ENCODE results near the gene NDUFS6. TPM values are rescaled to one million over a fixed set of nuclear protein-coding genes. Genes with fewer than 3 reads are reported as not detected.

The NDUFS6 gene
- total RNA-seq, 4 donors from 2014 or later, result 54.7 to 66.4 (median 55.7) TPM

DNA sequence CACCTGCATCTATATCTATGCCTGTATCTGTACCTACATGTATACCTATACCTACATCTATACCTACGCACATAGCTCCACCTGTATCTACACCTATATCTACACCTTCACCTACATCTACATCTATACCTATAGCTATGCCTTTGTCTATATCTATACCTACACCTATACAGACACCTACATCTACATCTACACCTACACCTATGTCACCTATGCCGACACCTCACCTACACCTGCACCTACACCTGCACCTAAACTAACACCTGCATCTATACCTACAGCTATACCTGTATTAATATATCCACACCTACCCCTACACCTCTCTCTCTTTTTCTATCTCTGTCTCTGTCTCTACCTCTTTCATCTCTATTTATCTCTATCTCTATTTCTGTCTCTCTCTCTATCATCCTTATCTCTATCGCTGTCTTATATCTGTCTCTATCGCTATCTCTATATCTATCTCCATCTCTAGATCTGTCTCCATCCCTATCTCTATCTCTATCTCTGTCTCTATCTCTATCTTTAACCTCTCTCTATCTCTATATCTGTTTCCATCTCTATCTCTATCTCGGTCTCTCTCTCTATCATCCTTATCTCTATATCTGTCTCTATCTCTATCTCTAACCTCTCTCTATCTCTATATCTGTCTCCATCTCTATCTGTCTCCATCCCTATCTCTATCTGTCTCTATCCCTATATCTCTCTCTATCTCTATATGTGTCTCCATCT is 43.7 kb downstream of the NDUFS6 start:
- H3K9me3 ChIP-seq, result no peaks in the 10 kb centered on the region
- 95% methylated on average over 5 of the region's 5 CpGs for WGBS
- TF ChIP-seq POLR2AphosphoS5 (IDR thresholded peaks at IDR 0.05), result no peak
- no peak for TF ChIP-seq POLR2A (IDR thresholded peaks at IDR 0.05; ENCODE audit: low read depth)
- TF ChIP-seq EP300 (IDR thresholded peaks at IDR 0.05), result no peak
- TF ChIP-seq, protein P1, sequence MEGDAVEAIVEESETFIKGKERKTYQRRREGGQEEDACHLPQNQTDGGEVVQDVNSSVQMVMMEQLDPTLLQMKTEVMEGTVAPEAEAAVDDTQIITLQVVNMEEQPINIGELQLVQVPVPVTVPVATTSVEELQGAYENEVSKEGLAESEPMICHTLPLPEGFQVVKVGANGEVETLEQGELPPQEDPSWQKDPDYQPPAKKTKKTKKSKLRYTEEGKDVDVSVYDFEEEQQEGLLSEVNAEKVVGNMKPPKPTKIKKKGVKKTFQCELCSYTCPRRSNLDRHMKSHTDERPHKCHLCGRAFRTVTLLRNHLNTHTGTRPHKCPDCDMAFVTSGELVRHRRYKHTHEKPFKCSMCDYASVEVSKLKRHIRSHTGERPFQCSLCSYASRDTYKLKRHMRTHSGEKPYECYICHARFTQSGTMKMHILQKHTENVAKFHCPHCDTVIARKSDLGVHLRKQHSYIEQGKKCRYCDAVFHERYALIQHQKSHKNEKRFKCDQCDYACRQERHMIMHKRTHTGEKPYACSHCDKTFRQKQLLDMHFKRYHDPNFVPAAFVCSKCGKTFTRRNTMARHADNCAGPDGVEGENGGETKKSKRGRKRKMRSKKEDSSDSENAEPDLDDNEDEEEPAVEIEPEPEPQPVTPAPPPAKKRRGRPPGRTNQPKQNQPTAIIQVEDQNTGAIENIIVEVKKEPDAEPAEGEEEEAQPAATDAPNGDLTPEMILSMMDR (IDR thresholded peaks at IDR 0.05), result no peak
- intact Hi-C loops (cut with DNase I), result no loop called here
- no peak for DNase-seq (ENCODE audit: extremely low spot score)
- H3K27me3 ChIP-seq, result peaks cover 0 to 82% (median 9%) of the 10 kb centered on the region in 4 donors
- H3K27ac ChIP-seq (replicated peaks in 1 of 4), result no peak overlapping the region
- no peak overlapping the region for H3K4me3 ChIP-seq
- H3K36me3 ChIP-seq, result no peaks in the 10 kb centered on the region
- no peaks in the 10 kb centered on the region for H3K4me1 ChIP-seq

DNA sequence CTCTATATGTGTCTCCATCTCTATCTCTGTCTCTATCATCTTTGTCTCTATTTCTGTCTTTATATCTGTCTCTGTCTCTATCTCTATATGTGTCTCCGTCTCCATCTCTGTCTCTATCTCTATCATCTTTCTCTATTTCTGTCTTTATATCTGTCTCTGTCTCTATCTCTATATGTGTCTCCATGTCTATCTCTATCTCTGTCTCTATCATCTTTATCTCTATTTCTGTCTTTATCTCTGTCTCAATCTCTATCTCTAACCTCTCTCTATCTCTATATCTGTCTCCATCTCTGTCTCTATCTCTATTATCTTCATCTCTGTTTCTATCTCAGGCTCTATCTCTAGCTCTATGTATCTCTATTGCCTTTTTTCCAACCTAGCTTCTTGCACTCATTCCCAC is 44.5 kb downstream of the NDUFS6 start:
- Histone ChIP-seq H3K9me3 (no peaks in the 10 kb centered on the region), H3K4me3 (no peak overlapping the region), H3K36me3 (no peaks in the 10 kb centered on the region), H3K27me3 (peaks cover 0 to 82% (median 4%) of the 10 kb centered on the region in 4 donors), H3K27ac (replicated peaks in 1 of 4) (no peak overlapping the region), H3K4me1 (no peaks in the 10 kb centered on the region)
- TF ChIP-seq EP300 (IDR thresholded peaks at IDR 0.05), result no peak
- TF ChIP-seq POLR2A (IDR thresholded peaks at IDR 0.05; ENCODE audit: low read depth), result no peak
- no peak for TF ChIP-seq POLR2AphosphoS5 (IDR thresholded peaks at IDR 0.05)
- TF ChIP-seq, protein P1 (IDR thresholded peaks at IDR 0.05), result no peak
- WGBS, result 87% methylated on average over 1 of the region's 1 CpG
- intact Hi-C loops (cut with DNase I), result no loop called here
- DNase-seq (ENCODE audit: extremely low spot score), result no peak

DNA sequence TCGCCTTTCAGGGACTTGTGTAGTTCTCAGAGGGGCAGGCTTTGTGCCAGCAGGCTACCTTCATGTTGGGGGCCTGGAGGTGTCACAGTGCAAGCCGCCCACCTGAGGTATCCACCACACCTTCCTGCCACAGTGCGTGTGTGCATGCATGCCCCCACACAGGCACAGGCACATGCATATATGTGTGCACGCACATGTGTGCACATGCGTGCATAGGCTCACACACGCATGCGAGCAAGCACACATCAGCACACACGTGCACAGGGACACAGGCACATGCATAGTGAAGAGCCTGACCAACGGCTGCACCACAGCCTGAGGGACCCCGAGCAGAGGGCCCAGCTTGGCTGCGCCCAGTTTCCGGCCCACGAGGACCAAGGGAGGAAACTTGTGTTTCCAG is 45.4 kb downstream of the NDUFS6 start:
- TF ChIP-seq EP300 (IDR thresholded peaks at IDR 0.05), result no peak
- no peak for TF ChIP-seq POLR2A (IDR thresholded peaks at IDR 0.05; ENCODE audit: low read depth)
- TF ChIP-seq, protein P1 (IDR thresholded peaks at IDR 0.05), result no peak
- TF ChIP-seq POLR2AphosphoS5 (IDR thresholded peaks at IDR 0.05), result no peak
- no peak overlapping the region for H3K27ac ChIP-seq (replicated peaks in 1 of 4)
- intact Hi-C loops (cut with DNase I), result no loop called here
- DNase-seq (ENCODE audit: extremely low spot score), result no peak
- H3K9me3 ChIP-seq, result no peaks in the 10 kb centered on the region
- WGBS, result 89% methylated on average over 11 of the region's 13 CpGs
- H3K27me3 ChIP-seq, result peaks cover 0 to 82% (median 2%) of the 10 kb centered on the region in 4 donors
- no peak overlapping the region for H3K4me3 ChIP-seq
- no peaks in the 10 kb centered on the region for H3K36me3 ChIP-seq
- H3K4me1 ChIP-seq, result peaks cover 0 to 8% (median 3%) of the 10 kb centered on the region in 4 donors

DNA sequence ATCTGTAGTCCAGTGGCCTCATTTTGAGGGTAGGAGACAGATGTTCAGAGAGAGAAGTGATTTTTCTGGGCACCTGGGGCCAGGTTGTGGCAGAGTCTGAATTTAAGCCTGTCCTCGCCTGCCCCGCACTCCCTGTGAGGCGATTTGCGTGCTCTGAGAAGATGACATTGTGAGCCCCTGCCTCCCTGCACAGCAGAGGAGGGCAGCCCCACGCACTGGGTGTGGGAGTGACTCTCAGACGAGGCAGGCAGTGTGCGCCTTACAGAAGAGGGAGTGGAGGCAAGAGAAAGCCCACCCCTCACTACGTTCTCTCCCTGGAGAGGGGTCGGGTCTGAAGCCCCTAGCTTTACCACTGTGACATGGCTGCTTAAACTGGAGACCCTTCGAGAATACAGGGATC is 45.8 kb downstream of the NDUFS6 start:
- no peak overlapping the region for H3K4me3 ChIP-seq
- no peak for DNase-seq (ENCODE audit: extremely low spot score)
- no peak for TF ChIP-seq POLR2A (IDR thresholded peaks at IDR 0.05; ENCODE audit: low read depth)
- no peak for TF ChIP-seq POLR2AphosphoS5 (IDR thresholded peaks at IDR 0.05)
- TF ChIP-seq EP300 (IDR thresholded peaks at IDR 0.05), result no peak
- H3K9me3 ChIP-seq, result no peaks in the 10 kb centered on the region
- H3K36me3 ChIP-seq, result no peaks in the 10 kb centered on the region
- peaks cover 0 to 84% (median 2%) of the 10 kb centered on the region in 4 donors for H3K27me3 ChIP-seq
- 81% methylated on average over 8 of the region's 10 CpGs for WGBS
- intact Hi-C loops (cut with DNase I), result no loop called here
- peaks cover 0 to 11% (median 4%) of the 10 kb centered on the region in 4 donors for H3K4me1 ChIP-seq
- no peak overlapping the region for H3K27ac ChIP-seq (replicated peaks in 1 of 4)

DNA sequence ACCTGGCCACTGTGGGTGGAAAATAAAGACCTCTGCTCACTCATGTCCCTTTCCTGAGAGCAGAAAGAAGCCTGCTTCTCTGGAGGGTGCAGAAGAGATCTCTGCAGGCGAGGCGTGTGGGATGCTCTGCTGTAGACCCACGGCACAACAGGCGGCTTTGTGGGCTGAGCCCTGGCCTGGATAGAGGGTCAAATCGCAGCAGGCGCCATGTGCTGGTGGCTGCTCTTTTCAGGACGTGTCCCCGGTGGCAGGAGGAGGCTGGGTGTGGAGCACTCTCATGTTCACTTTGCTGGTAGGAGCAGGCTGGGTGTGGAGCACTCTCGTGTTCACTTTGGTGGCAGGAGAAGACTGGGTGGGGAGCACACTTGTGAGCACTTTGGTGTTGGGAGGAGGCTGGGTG is 46.4 kb downstream of the NDUFS6 start:
- Histone ChIP-seq H3K27me3 (peaks cover 0 to 85% (median 2%) of the 10 kb centered on the region in 4 donors), H3K27ac (replicated peaks in 1 of 4) (no peak overlapping the region), H3K36me3 (no peaks in the 10 kb centered on the region), H3K4me1 (peaks cover 0 to 11% (median 4%) of the 10 kb centered on the region in 4 donors), H3K4me3 (no peak overlapping the region), H3K9me3 (no peaks in the 10 kb centered on the region)
- no peak for DNase-seq (ENCODE audit: extremely low spot score)
- intact Hi-C loops (cut with DNase I), result no loop called here
- 78% methylated on average over 9 of the region's 9 CpGs for WGBS
- TF ChIP-seq EP300 (IDR thresholded peaks at IDR 0.05), result no peak
- no peak for TF ChIP-seq POLR2A (IDR thresholded peaks at IDR 0.05; ENCODE audit: low read depth)
- TF ChIP-seq, protein P1 (IDR thresholded peaks at IDR 0.05), result no peak
- TF ChIP-seq POLR2AphosphoS5 (IDR thresholded peaks at IDR 0.05), result no peak

All from esophagus muscularis mucosa (tissue), 4 donors.